ENCODE results near the gene ASAP3.
"Not testable (repeated sequence)": the region's sequence is repeated elsewhere in the genome, so short reads cannot be mapped to it uniquely, and the experiment has no call there.

The ASAP3 gene

GRCh38 chr1:23393706-23394105, 90.3 kb downstream of the ASAP3 start:
- DNase-seq = no peak

DNA sequence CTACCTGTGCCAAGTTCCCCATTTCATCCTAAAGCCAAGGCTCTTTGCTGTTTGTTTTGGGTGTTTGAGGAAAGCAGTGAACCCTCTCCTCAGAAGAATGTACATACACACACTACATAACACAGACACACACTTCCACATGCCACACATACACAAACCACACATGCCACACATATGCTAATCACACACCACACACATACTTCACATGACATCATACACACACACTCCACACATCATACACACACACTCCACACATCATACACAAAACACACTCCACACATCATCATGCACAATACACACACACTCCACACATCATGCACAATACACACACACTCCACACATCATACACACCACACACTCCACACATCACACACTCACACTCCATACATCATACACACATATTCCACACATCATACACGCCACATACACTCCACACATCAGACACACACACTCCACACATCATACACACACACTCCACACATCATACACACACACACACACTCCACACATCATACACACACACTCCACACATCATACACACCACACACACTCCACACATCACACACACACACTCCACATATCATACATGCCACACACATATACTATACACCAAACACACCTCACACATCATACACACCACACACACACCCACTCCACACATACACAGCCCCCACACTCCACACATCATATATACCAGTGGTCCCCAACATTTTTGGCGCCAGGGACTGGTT, 91.7 kb downstream of the ASAP3 start:
- DNase-seq = no peak

DNA sequence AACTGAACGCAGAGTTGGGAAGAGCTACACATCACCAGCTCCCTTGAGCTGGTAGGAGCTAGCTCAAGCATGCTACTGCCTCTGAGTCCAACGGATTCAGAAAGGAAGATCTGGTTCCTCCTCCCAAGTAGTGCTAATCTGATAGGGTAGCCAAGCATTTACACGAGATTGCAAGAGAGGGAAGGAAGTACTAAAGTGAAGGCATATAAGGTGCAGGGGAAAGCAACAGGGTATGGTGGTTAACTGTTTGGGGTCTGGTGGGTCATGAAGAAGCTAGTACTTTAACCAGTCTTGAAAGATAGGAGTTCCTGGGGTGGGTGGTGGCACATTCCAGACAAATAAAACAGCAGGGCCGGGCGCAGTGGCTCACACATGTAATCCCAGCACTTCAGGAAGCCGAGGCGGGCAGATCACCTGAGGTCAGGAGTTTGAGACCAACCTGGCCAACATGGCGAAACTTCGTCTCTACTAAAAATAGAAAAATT, 94.1 kb downstream of the ASAP3 start:
- no peak for DNase-seq

GRCh38 chr1:23387494-23387893, 96.5 kb downstream of the ASAP3 start:
- no peak for DNase-seq

- DNase-seq = no peak
These were observed 98.8 kb downstream of the ASAP3 start for GRCh38 chr1:23385119-23385621.

- DNase-seq = no peak
These were observed 99.5 kb downstream of the ASAP3 start for GRCh38 chr1:23384312-23385058.

DNA sequence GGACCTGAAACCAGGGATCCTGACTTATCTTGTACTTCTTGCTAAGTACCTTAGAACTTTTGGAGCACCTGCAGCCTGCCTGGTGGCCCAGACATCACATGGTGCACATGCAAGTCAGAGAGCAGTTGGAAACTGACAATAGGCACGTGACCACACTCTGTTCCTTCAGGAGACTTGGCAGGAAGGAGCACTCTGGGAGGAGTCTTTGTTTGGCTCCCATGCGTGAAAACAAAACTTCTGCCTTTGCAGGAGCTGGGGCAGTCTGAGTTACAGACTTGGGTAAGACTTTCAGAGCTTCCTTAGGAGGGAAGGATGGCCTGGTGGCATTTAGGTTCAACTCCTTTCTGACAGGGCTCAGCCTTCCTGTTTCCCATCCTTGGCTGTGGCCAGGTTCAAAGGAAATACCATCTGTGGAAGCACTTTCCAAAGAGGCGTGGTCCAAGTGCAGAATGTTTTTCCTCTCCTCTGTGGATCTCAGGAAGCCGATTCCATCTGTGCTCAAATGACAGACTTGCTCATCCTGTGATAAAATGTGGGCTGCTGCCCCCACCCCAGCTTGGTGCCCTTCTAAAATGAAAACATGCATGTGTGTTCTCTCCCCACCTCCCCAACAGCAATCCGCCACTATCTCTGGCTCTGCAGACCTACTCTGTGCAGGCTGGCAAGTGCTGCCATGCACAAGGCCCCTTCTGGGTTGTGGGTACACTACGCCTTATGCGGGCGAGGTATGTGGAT, 100.2 kb downstream of the ASAP3 start:
- no peak for DNase-seq

DNA sequence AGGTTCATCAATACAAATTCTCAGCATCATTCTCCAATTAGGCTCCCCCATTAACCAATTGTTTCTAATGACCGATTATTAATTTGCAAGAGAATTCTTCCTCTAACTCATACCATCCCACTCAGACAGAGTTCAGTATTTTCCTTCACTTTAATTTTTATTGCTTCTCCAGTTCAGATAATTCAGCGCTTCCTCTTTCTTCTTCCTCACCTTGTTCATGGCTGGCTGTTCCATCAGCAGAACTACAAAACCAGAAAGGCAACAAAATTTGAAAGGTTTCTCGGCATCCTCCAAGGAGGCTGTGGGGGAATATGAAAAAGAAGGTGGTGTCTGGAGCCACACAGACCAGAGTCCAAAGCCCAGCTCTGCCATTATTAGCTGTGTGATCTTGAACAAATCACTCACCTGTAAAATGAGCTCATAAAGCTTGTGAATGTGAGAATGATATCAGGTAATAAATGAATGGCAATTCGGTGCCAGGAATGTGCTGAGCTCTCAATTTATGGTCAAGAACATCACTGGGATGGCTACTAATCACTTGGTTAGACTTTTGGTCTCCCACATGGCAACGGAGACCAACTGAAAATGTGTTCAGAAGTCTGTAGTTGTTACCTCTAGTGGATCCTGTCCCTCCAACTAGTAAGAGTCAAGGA, 102.6 kb downstream of the ASAP3 start:
- no peak for DNase-seq

DNA sequence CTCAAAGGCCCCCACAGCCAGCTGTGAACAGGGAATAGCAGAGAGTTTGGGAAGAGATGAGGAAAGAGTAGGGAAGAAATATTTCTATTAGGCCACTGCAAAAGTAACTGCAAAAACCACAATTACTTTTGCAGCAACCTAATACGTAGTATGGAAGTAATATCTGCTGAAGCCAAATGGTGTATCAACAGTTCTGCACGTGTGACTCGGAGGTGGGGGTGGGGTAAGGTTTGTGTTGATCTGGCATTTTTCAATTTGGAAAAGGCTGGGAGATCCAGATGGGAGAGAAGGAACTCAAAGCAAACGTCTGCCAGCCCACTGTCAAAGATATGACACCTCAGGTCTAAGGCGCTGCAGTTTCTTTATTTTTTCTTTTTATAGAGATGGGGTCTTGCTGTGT, 103.3 kb downstream of the ASAP3 start:
- no peak for DNase-seq

GRCh38 chr1:23380236-23380635, 103.7 kb downstream of the ASAP3 start:
- not testable (repeated sequence) for DNase-seq

All from NCI-H1436 (cell line).